ENCODE measurements around the gene FAM111B. TPM values are rescaled to one million over a fixed set of nuclear protein-coding genes. Genes with fewer than 3 reads are reported as not detected.
"Not testable (repeated sequence)": the region's sequence is repeated elsewhere in the genome, so short reads cannot be mapped to it uniquely, and the experiment has no call there.

Gene FAM111B
- total RNA-seq, result 10 to 100 TPM in 1 of 4 donors, not detected in 3; 18.5 TPM

- TF ChIP-seq CTCF (IDR thresholded peaks at IDR 0.05) (peak in 1 of 4 experiments; percentile 19), POLR2A (IDR thresholded peaks at IDR 0.05) (no peak)
- Histone ChIP-seq H3K27ac (peak within 1 kb of the TSS; percentile 29 to 76), H3K9me3 (no peaks in the 10 kb centered on the region), H3K4me3 (peak within 1 kb of the TSS; percentile 37 to 47), H3K36me3 (no peaks in the 10 kb centered on the region), H3K27me3 (peaks cover 0 to 4% of the 10 kb centered on the region in 2 donors), H3K4me1 (peaks cover 0 to 4% of the 10 kb centered on the region in 2 donors)
- peak; percentile 83 to 89 for DNase-seq
- intact Hi-C loops (cut with DNase I; ENCODE audit: low total_unique reads), result no loop called here
Observed at GRCh38 chr11:59106363-59107336, at the start of gene FAM111B. Gene FAM111B (plus strand): TSS chr11:59107237. CDS start chr11:59109626, 2,389 bp downstream.

- H3K9me3 ChIP-seq; H3K4me3 ChIP-seq; H3K36me3 ChIP-seq; H3K4me1 ChIP-seq; H3K27me3 ChIP-seq; H3K27ac ChIP-seq; intact Hi-C loops (cut with DNase I; ENCODE audit: low total_unique reads): not testable (repeated sequence)
- DNase-seq, result peak; percentile 21 to 31
- peak; percentile 9 to 56 (median 34) for TF ChIP-seq CTCF (IDR thresholded peaks at IDR 0.05)
Observed at GRCh38 chr11:59058120-59059033, 48.7 kb upstream of the FAM111B start.

- H3K27ac ChIP-seq; intact Hi-C loops (cut with DNase I; ENCODE audit: low total_unique reads); H3K27me3 ChIP-seq; DNase-seq; H3K9me3 ChIP-seq; H3K4me1 ChIP-seq; H3K4me3 ChIP-seq; H3K36me3 ChIP-seq: not testable (repeated sequence)
Observed at GRCh38 chr11:59060096-59060495, 46.9 kb upstream of the FAM111B start.

- H3K27me3 ChIP-seq, result peaks cover 0 to 4% of the 10 kb centered on the region in 2 donors
- H3K9me3 ChIP-seq, result no peaks in the 10 kb centered on the region
- H3K36me3 ChIP-seq, result no peaks in the 10 kb centered on the region
- no peak overlapping the region for H3K4me3 ChIP-seq
- no peak for DNase-seq
- TF ChIP-seq CTCF (IDR thresholded peaks at IDR 0.05) (no peak), POLR2A (IDR thresholded peaks at IDR 0.05) (no peak)
- H3K4me1 ChIP-seq, result no peaks in the 10 kb centered on the region
- intact Hi-C loops (cut with DNase I; ENCODE audit: low total_unique reads), result no loop called here
- H3K27ac ChIP-seq, result no peak overlapping the region
Observed at GRCh38 chr11:59062602-59063529, 44.2 kb upstream of the FAM111B start.

- H3K4me1 ChIP-seq; H3K27me3 ChIP-seq; DNase-seq; H3K4me3 ChIP-seq; H3K27ac ChIP-seq; H3K36me3 ChIP-seq; intact Hi-C loops (cut with DNase I; ENCODE audit: low total_unique reads); H3K9me3 ChIP-seq: not testable (repeated sequence)
Observed at GRCh38 chr11:59063996-59064727, 42.9 kb upstream of the FAM111B start.
